HG03280 (cell line): ENCODE measurements around the gene P2RY14.

Experiments used
- ATAC-seq: cut with Tn5 transposase; IDR thresholded peaks from one replicate; pipeline ENCODE4 v1.9.1; 2021; ENCODE audit warnings: mild to moderate bottlenecking, moderate library complexity; ENCODE audit not compliant: unreplicated experiment

The P2RY14 gene

DNA sequence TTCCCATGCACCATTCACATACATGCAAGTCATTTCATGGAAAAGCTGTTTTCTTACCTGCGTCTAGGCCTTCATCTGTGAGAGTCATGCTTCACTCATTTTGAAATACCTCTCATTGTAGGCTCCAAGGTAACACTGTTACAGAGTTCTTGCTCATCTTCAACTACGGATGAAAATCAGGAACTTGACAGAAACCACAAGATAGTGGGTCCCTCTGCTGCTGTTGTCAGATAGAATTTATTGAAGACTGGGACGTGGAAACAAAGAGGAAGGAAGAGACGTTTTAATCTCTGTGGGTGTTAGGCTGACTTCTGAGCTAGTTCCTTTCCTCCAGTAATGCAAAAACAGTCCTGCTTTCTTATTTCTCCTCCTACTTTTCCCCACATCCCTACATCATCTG, at the start of gene P2RY14:
P2RY14 (minus strand) TSS at position 313 of the 400 bp plus-strand sequence. CDS start 64,226 bp downstream, outside the sequence.
- ATAC-seq: no peak

DNA sequence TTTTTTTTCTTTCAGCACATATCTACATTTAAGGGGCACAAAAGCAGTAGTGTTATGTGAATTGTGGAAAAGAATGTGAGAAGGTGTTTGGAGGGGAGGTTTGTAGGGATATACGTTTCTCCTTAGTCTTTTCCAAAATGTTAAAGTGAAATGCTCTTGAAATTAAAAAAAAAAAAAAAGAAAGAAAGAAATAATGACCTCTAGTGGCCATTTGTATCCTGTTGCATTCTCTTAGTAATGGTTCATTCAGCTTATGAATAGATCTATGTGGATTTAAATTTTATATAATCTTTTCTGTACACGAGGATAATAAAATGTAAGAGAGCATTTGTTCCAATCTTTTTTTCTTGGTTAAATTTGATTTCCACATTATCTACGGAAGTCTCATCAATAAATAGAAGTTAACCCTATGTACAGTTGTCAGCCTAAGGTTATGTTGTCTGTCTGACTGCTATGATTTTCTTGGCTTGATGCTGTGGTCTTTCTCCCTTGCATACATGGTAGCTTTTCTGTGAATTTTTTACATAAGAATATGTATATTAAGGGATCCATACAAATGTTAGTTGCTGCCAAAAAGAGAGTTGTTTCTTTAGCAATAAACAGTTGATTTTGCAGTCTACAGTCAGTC, 49.3 kb upstream of the P2RY14 start:
- ATAC-seq: no peak

DNA sequence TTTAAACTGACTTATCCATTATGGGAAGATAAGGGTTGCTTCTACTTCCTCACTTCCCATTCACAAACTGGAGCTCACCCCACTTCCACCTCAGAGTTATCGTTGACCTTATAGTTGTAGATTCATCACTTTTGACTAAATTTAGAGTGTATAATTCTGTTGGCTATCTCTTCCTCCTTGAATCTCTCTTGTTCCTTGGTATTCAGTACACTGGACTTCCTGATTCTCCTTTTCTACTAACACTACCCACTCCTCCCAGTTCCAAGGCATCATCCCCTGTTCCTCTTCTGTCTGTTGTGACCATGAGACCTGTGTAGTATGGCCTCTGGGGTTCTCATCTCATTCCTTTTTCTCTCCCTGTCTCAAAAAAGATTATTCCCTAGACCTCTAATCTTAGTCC, 44.2 kb upstream of the P2RY14 start:
- no peak for ATAC-seq

DNA sequence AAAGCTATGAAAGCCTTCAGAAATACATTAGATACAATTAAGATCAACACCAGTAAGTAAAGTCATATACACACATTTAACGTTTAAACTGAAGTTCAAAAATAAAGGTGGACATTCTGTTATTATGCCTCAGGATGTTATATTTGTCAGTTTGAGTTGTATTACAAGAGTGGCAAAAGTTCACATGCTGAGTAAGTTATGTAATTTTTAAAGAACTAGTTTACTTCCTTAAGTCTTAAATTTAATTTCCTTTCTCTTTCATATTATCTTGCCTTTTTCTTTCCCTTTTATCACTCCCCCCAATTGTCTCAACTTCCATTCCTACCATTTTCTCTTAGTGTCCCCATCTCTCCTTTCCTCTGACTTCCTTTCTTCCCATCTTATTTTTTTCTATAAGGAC, 43.2 kb upstream of the P2RY14 start:
- ATAC-seq: no peak

DNA sequence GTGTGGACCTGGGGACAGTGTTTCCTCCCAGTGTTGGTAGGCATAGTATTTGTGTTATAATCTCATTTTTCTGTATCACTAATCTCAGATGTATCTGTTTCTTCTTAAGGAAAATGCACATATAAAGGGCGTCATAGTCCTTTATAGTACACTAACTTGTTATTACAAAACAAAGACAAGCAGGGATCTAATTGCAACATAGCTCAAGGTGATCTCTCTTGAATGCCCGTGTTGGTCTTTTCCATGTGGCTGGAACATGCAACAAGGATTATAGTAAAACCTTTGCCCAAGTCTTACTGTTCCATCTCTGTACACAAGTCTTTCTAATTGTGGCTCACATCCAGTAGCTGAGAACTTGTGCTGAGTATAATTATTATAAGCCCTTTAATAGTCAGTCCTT, 41.8 kb upstream of the P2RY14 start:
- no peak for ATAC-seq

DNA sequence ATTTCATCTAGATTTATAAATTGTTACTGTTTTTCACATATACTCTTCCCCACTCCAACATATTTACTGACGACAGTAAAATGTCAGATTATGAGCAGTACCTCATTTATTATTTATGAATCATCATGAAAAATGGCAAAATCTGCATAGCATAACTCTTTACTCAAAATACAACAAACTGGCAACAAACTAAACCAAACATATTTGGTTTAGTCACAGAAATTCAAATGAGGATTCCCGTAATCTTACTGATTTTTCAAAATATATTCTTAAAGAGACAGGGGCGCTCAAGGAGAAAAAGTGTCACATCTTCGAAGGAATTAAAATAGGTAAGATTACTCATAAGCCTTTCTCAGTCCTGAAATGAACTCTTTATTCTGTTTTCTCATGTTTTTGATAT, 41.3 kb upstream of the P2RY14 start:
- no peak for ATAC-seq

DNA sequence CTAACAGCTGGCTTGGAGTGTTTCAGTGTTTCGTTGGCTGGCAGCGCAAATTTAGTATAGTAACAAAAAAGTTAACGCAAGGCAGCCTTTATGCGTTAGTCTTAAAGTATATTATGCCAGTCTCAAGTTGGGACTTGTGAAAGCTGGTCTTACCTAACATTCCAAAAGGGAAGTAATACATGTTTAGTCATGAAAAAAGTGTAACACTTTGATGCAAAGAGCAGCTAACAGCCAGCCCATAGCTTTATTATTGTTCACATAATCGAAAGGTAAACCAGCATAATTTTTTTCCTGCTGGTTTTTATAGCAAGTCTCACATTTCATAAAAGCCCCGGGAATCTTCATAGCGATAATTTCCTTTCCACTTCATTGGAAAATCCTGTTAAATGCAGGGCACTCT, 40.6 kb upstream of the P2RY14 start:
- ATAC-seq: no peak

DNA sequence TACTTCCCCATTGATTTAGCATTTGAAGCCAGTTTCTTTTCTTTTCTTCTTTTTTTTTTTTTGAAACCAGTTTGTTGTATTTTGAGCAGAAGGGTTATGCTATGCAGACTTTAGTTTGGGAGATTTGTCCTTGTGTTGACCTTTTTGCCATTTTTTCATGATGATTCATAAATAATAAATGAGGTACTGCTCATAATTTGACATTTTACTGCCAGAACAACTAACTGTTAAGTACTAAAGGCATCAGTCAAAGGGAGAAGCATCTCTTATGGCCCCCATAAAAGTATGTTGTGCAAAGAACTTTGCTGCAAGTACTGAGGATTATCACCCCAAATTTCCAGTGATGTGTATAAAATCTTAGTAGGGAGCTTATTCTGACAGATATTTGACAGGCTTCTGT, 40.0 kb upstream of the P2RY14 start:
- no peak for ATAC-seq

DNA sequence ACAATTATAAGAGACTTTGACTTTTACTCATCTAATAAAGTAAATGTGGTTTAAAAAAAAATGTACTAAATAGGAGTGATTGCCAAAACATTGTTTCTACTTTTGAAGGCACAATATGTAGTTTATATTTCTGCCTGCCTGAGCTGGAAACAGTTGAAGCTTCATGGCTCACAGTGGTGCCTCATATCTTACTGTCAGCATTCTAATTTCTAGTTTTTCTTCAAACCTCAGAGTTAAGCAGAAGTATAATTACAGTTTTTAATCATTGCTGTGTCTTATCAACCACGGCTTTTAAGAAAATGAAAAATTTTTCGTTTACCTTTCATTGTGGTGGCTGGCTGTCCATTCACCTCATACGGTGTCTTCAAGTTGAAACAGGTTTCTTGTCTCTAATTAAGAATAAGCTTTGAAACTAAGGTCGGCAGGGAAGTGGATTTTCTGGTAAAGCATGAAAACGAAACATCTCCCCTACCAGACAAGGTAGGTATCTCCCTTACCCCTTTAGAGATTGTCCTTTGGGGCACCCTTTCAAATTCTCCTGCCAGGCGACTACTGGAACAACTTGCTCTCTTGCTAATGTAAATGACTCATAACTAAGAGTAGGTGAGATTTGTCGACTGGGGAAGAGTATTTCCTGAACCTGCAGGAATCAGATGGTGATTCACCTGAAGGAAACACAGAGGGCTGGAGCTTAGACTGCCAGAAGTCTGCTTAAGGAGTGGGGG, 38.1 kb upstream of the P2RY14 start, which contains the start of gene GPR87:
GPR87 (minus strand) TSS at position 554 of the 725 bp plus-strand sequence. CDS start 16,720 bp downstream, outside the sequence.
- no peak for ATAC-seq

DNA sequence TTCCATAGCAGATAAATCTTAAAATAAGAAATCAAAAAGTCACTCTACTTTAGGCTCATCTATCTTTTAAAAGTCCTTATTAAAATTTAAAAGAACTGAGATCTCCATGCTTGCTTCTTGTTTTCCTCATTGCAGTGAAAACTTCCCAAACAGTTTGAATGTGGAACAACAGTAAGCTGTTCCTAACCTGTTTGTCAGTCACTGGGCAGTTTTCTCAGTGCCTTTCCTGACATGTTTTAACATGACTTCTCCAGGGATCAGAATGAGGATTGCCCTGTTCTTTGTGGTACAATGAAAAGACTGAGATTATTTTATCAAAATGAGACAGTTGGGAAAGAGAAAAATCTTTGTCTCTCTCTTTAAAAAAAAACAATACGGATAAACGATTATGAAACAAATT, 37.5 kb upstream of the P2RY14 start:
- no peak for ATAC-seq

DNA sequence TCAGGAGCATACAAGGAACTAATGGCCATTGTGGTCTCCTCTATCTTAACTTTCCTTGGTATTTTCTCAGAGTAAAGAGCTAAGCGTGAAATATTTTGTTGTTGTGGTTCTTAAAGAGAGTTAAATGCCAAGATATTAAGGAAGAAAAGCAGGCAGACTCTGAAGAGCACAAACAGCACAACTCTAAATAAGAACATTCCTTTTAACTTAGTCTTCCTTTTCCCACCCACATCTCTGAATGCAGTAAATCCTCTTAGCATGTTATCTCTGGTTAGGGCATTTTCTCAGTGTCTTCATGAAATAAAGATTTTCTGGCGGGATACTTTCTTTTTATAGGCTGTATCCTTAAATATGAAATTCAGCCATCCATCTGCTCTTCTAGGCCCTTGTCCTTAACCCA, 36.8 kb upstream of the P2RY14 start:
- no peak for ATAC-seq

DNA sequence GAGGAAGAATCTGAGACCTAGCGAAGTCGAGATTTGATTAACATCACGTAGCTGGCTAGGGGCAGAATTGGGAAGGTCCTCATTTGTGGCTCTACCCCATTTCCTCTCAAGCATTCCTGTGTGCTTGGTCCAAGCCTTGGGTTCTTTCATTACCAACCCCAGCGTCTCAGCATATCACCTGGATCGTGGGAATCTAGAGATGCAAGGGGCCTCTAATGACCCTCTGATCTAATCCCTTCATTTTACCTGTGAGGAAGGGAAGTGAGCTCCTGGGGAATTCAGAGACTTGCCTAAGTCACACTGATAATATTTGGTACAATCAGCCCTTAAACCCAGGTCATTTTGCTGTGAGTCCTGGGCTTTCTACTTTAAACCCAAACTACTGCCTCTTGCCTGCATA, 36.3 kb upstream of the P2RY14 start:
- no peak for ATAC-seq

DNA sequence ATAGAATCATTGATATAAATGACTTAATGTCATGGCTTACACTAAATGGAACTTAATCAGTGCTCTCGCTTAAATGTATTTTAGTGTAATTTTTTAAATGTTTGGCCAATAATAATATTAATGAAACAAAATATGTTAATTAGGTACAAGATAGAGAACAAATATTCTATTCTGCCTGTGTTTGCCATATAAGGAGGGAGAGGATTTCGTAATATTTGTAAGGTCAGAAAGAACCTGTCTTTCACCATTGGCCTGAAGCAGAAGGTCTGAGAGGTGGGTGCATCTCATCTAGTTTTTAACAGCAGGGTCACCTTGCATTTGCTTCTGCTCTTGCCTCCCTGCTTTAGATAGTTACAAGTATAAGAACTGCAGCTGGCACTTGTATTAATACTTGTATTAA, 35.8 kb upstream of the P2RY14 start:
- no peak for ATAC-seq

DNA sequence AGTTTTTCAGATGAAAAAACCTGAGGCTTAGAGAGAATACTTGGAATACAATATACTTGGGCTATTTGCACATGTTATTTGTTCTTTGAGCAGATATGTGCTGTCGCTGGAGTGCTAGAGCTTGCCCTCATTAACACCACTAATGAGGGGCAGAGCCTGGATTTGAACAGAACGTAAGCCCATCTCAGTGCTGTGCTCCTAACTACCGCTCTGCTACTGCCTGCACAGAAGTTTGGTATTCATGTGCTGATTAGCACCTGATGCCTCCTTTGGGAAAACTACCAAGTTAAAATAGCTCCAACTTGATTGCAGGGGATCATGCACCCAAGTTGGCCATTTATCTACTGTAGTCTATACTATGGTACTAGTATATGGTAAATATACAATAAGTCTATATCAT, 34.6 kb upstream of the P2RY14 start:
- ATAC-seq: no peak

DNA sequence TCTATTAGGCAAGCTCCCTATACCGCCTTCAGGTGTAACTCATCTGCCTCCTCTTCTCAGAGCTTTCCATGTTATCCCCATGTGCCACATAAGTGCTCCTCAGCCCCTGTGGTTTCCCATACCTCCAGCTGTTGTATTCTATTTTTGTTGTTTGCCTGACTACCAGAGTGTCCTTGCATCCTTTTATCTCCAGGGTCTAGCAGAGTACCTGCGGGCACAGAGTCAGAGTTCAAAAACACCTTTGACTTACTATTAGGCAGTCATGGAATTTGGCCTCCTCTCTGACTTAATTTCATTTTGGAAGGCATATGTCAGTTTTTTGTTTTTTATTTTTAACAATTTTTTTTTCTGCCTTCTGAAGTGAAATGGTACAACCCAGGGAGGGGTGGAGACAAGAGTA, 31.2 kb upstream of the P2RY14 start:
- no peak for ATAC-seq

DNA sequence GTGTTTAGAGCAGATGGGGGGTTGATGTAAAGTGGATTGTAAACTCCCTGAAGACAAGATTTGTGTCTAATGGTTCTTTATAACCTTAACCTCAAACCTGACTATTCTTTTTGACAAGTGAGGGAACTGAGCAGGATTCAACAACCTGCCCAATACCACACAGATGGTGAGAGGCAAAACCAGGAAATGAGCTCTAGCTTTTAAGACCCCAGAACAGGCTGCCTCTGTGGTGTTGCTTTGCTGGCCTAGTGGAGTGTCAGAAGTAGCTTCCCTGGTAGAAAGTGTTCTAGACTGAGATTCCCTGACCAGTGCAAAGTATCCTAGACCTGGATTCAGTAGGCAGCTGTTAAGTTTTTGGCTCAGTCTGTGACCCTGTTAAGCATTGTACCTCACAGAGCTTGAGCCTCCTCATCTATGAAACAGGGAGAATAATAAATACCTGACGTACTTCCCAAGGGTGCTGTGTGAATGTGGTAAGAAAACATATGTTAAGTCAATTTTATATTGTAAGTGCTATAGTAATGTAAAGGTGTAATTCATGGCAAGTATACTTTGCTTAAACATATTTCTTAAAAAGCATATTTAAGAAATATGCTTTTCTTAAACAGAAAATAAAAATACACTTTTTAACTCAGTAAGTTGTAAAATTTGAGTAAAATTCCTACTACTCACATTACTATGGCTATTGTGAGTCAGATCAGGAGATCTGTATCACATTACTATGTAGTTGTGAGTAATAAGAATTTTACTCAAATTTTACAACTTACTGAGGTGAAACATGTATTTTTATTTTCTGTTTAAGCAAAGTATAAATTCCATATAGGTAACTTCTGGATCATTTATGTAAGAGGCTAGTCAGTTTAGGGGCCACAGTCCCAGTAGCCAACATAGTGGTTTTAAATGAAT, 29.5 kb upstream of the P2RY14 start:
- no peak for ATAC-seq

DNA sequence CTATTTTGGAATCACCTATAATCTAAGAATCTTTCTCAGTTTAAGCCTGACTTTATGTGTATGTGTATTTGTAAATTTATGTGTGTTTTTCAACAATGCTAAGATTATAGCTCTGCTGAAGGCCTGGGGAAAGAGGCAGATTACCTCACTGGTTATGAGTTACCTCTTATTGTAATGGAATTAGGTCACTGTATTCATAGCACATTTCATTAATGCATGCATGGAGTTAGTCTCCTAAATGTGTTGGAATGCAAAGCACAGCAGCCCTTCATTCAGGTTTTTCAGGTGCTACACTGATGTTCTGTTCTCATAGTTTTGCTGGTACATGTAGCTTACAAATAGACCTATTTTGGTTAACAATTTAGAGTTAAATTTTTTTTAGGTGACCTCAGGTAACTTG, 28.8 kb upstream of the P2RY14 start:
- no peak for ATAC-seq

DNA sequence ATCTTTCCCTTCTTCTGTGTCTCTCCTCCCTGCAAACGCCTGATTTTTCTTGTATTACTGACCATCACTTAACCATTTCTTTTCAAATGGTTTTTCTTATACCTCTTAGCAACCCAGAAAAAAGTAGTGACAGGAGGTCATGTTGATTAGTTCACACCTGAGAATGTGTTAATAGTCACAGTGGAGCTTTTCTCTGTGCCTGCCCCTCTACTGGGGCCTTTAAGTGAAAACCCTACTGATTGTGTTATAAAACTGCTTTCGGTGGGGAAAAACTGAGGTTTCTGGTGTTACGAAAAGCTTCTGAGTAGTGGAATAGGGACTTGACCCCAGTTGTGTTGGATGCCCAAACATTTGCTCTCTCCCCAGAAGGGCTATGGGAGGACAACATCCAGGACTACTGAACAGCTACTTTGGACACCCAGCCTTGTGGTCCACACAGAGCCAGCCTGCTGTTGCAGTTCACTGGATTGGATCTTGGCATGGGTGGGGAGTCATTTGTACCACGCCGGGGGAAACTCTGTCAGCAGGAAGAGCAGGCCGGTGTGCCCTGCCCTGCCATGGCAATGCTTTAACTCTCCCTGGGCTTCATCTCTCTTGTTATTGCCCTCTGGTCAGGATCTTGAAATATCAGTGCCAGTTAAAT, 27.9 kb upstream of the P2RY14 start:
- ATAC-seq: no peak

DNA sequence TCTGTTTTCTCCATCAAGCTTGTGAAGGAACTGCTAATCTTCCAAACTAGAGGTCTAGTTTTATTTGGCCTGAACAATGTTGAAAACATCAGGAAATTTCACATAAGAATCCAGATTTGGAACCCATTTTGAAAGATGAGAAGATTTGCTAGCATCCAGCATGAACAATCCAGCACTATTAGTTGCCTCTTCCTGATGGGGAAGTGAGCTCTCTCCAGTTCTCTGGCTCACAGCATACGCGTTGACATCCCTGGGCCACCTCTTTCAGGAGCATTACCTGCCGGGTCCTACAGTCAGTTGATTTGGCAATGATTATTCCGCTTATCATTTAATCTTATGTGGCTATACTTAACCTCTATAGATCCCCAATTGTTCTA, 27.4 kb upstream of the P2RY14 start:
- ATAC-seq: no peak

DNA sequence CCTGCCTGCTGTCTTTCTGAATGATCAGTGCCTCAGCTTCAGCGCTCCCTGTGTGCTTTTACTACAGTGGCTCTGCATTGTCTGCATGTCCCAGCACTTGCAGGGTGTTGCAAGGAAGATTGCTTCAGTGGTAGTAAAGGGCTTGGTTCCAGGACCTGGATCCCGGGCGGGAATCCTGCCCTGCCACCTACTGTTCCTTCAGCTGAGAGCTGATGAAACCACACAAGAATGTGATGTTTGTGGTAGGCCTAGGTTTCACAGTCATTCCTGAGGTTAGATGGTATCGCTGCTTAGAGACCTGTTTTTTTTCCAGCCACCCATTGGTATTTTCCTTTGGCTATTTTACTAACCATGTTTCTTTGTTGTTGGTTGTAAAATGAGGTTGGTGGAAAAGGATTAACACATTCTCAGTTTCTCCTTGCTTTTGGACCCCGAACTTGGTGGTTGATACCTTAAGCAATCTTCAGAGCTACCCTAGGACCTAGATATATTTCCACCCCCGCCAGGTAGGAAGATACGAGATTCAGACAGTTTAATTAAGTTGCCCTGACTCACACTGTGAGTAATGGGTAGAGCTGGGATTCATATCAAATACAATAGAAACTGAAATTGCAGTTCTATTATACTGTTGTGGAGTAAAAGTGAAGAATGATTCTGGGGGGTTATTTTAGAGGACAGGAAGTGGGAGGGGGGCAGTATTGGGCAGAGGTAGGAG, 26.9 kb upstream of the P2RY14 start:
- ATAC-seq: no peak

DNA sequence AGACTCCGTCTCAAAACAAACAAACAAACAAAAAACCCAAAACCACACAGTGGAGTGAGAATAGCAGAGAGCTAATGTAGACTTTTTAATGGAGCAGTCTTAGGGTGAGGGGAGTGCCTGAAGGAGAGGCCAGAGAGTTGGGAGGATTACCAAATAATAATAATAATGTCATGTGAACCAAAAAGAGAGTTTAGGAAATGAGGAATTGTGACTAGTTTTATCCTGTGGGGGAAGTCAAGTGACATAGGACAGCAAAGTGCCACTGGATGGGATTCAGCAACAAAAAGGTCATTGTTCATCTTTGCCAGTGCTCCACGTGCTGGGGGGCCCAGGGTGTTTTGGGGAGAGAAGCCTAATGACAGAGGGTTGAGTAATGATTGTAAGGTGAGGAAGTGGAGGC, 25.4 kb upstream of the P2RY14 start:
- no peak for ATAC-seq
